NB4 (cell line): ENCODE results near the gene TNS1.

Experiments used
- DNase-seq: peaks from one replicate; pipeline ENCODE4 v3.0.0; 2010; ENCODE audit warnings: low read depth
- H3K4me3 ChIP-seq: one replicate; pipeline ENCODE4 v1.5.1; 2011; ENCODE audit warnings: mild to moderate bottlenecking, low read depth, low read length, moderate library complexity
- CTCF ChIP-seq: IDR thresholded peaks from one replicate; pipeline ENCODE4 v1.5.1; 2012; ENCODE audit warnings: low read depth, low read length
- MYC ChIP-seq: IDR thresholded peaks from 2 replicates; pipeline ENCODE4 v1.6.1; 2011; ENCODE audit warnings: low read depth, low read length
- POLR2A ChIP-seq: IDR thresholded peaks from 2 replicates; pipeline ENCODE4 v1.6.1; 2011; ENCODE audit warnings: mild to moderate bottlenecking; ENCODE audit not compliant: insufficient read length; ENCODE audit errors: extremely low read depth
- TF ChIP-seq, protein P1 (sequence below): IDR thresholded peaks from 2 replicates; pipeline ENCODE4 v1.6.1; 2011; ENCODE audit warnings: low read depth, low read length

TNS1 gene

GRCh38 chr2:217935901-217936684 is 66.7 kb downstream of the TNS1 start:
- DNase-seq: no peak
- TF ChIP-seq MYC (no peak), POLR2A (no peak), CTCF (no peak)
- TF ChIP-seq, protein P1, sequence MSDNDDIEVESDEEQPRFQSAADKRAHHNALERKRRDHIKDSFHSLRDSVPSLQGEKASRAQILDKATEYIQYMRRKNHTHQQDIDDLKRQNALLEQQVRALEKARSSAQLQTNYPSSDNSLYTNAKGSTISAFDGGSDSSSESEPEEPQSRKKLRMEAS: no peak
- H3K4me3 ChIP-seq: no peak overlapping the region

DNA sequence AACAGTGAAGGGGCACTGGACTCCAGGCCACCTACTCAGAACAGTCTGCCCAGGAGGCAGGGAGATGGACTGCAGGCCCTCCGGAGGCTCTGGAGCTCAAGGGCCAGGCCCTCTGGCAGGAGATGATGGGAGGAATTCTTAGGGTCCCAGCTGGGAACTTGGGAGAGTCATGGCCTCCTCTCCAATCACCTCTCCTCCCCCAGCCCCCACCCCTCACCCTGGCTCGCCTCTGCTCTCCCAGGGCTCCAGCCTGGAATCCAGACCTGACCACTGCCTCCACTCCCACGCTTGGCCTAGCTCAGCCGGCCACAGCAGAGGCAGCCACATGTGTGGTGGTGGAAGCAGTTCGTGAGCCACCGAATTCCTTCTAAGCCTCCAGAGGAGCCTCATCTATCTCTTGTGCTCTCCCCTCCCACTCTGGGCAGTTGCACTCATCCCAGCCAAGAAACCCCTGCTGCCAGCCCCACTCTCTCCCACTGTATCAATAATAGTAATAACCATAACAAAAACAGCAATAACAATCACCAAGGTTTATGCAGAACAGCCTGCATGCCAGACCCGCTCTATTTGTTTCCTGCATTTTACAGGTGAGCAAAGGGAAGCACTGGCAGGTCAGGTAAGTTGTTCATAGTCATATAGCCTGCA is 67.4 kb downstream of the TNS1 start:
- H3K4me3 ChIP-seq: no peak overlapping the region
- DNase-seq: no peak
- TF ChIP-seq, protein P1: no peak
- TF ChIP-seq MYC (no peak), CTCF (no peak), POLR2A (no peak)

DNA sequence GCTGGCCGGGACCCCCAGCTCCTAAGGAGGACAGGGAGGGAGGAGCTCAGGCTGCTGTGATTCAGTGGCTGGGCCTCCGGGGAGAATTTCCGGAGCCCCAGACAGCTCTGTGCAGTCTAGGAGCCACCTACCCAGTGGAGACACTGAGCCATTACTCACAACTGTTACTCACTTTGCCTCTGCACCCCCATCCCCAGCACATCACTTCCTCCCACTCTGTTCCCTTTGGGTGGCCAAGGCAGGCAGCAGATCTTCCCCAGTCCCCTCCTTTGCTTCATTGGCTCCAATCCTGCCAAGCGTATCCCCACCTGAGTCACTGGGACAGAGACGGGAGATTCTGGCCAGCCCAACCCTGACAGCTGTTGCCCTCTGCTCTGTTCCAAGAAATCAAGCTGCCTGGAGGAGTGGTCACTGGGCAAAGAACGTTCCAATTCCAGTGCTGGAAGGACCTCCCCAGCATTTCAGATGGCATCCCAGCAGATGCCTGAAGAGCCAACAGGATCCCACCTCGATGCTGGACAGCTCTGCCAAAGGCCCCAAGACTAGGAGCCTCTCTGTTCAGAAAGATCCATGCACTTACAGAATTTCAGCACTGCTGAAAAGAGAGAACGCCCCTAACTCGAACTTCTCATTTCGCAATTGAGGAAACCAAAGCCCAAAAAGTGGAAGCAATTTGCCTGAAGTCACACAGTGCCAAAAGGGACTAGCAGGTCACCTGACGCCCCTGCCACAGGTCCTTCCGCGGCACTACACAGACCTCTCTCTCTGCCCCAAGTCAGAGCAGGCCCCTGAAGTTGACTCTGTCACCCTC is 68.3 kb downstream of the TNS1 start:
- no peak for TF ChIP-seq POLR2A
- TF ChIP-seq, protein P1: no peak
- no peak for TF ChIP-seq MYC
- no peak for TF ChIP-seq CTCF
- no peak overlapping the region for H3K4me3 ChIP-seq
- peak; percentile 81 for DNase-seq

- DNase-seq: no peak
- TF ChIP-seq, protein P1: no peak
- TF ChIP-seq MYC: no peak
- no peak overlapping the region for H3K4me3 ChIP-seq
Observed at GRCh38 chr2:217933617-217933993, 69.2 kb downstream of the TNS1 start.

DNA sequence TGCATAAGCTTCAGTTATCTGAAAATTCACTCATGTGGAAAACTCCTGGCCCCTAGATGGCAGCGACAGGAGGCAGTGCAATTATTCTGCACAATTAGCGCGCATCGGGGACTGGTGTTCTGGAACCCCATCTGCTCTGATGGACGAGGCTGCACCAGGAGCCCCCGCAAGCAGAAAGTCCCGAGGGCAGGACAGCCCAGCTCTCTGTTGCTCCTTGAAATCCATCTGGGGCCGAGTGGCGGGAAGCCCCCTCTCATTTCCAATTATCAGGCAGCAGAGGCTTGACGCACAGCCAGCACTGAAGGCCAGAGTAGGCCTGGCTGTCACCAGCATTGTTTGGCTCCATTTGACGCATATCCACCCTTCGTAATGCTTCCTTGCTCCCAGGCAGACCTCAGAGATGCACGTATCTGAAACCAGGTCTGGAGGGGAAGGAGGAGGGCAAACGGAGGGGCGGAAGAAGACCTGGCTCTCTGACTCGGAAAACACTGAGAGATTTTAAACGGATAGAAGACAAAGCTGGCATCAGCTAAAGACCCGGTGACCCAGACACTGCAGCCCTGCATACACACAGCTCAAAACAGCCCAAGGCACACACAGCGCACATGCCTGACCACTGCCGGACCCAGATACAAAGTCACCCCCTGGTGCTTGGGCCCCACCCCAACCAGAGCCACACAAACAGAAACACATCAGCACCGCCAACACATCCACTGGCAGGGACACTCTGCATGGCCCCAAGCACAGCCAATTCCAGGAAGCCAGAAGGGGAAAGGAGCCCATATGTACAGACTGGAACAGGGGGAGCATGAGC is 69.8 kb downstream of the TNS1 start:
- no peak for DNase-seq
- no peak overlapping the region for H3K4me3 ChIP-seq
- TF ChIP-seq, protein P1: no peak
- peak; percentile 21 for TF ChIP-seq CTCF
